HG02759 (cell line): ENCODE data around the gene RASD1.

Experiments used
- ATAC-seq: cut with Tn5 transposase; IDR thresholded peaks from one replicate; pipeline ENCODE4 v1.9.1; 2021; ENCODE audit warnings: mild to moderate bottlenecking, moderate library complexity; ENCODE audit not compliant: unreplicated experiment

The RASD1 gene

DNA sequence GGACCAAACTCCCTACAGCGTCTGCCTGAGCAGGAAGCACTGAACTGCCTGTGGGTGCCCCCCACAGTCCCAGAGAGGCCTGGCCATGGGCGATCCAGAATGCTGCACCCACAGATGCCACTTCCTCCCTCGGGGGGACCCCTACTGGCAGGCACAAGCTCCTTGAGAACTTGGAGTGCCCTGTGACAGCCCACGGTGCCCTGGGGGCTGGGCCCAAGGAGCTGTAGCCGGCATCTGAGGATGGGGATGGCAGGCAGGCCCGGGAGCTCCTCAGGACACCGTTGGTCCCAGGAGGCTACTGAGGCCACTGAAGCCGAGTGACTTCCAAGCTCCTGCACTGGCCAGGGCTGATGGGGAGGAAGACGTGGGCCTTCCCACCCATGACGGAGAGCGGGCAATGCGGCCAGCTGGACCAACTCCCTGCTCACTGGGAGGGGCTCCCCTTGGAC, 15.1 kb upstream of the RASD1 start:
- no peak for ATAC-seq

DNA sequence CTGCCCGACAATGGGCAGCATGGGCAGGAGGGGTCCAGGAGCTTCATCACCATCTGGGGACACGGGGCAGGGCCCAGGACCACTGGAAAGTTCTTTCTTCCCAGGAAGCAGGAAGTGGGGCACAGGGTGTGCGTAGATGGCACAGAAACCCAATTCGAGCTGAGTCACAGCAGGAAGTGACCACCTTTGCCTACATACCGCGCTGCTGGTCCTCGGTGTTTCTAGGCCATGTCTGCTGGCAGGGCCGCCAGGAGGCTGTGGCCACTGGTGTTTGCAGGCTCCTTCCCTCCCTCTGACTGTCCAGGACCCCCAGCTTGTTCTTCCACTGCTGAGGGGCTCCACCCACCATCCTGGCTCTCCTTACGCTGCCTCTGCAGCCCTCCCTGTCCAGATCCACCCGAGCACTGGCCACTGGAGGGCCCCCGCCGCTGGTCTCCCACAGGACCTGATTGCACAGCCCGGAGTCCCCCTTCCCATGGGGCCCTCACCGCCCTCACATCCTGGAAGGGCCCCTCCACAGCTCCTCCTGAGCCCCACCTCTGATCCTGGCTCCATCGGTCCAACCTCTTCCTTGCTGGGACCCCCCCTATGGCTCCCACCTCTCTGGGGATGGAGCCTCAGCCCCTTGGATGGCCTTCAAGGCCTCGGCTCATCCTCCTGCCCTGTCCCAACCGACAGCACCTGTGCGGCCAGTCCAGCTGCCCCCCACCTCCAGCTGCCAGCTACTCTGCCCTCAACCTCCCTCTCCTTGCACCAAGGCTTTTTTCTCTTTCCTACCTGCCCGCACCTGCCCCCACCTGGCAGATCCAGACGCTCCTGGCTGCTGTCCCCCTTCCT, 14.5 kb upstream of the RASD1 start:
- no peak for ATAC-seq

DNA sequence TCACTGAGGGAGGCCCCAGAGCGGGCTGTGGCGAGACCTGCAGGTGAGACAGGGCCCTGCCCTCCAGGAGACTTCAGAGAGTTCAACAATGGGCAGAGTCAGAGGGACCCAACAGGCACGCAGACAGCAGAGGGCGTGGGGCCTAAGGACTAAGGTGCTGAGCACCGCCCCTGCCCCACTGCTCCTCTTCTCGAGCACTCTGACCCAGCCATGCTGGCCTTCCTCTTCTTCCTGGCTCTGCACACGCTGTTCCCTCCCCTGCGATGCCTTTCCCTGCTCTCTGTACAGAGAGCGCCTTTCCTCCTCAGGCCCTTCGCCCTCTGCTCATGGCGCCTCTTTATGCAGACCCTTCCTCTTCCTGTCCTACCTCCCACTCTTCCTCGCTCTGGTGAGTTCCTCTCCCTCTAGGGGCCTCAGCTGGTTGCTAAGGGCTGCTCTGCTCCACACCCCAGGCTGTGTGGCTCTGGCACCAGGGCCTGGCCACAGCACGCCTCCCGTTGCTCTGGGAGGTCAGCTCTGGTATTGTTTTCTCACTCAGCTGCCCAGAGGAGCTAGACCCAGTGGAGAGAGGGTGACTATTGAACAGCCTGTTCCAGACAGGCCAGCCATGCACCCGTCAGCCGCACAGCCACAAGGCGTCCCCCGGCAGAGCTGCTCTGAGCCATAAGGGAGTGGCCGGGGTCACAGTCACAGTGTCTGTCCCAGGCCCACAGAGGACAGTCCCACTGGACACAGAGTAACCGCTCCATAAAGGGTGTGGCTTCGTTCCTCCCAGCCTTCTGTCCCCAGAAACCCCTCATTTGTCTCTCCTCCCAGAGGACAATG, 13.6 kb upstream of the RASD1 start:
- ATAC-seq: no peak

DNA sequence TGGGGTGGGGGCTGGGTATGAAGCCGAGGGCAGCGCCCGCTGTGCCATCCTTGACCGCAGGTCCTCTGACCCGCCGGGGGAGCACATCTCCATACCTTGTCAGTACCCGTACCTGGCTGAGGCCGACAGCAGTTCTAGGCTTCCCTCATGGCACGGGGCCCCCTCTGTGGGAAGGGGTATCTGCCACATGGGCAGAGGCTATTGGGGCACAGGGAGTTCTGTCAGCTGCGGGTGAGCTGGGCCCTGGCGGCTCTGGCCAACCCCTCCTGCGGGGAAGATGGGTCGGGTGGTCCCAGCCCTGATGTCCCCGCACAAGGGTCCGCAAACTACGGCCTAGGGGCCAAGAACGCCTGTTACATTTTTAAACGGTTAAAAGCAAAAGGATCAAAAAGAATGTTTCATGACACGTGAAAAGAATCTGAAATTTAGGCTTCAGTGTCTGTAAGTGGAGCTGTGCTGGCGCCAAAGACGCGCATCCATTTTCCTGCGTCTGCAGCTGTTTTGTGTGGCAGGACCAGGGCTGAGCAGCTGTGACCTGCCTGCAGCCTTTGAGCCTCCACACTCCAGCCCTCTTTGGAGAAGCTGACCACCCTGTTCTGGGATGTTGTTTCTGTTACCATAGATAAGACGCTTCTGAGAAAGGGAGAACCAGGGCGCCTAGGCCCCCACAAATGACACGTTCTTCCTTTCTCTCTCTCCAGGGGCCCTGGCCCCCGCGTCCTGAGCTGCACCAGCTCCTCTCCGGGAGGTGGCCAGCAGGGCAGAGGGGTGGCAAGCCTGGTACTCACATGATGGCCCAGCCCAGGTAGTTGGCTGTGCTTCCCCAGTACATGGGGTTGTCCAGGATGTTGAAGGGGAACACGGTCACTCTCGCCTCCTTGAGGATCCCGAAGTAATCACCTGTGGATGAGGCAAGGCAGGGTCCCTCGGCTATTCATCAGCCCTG, 12.7 kb upstream of the RASD1 start:
- ATAC-seq: no peak

DNA sequence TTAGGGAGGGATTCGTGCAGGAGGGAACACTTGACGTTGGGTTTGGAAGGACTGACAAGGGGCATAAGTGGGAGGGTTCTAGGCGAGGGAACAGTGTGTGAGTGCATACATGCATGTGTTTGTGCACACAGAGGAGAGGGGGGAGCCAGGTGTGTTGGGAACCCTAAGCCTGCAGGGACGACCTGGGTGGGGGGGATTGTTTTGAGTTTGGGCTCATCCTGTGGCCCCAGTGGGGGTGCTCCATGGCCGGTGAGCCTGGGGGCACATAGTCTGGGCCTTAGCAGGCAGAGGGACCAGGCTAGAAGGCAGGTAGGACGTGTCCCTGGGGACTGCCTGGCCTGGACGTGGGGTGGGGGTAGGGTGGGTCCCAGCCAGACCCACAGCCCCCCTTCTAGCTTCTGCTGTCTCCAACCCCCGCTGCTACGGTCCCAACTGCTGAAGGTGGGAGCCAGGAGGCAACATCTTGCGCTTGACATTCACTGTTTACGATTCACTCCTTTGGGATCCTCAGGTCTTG, 11.9 kb upstream of the RASD1 start:
- no peak for ATAC-seq

DNA sequence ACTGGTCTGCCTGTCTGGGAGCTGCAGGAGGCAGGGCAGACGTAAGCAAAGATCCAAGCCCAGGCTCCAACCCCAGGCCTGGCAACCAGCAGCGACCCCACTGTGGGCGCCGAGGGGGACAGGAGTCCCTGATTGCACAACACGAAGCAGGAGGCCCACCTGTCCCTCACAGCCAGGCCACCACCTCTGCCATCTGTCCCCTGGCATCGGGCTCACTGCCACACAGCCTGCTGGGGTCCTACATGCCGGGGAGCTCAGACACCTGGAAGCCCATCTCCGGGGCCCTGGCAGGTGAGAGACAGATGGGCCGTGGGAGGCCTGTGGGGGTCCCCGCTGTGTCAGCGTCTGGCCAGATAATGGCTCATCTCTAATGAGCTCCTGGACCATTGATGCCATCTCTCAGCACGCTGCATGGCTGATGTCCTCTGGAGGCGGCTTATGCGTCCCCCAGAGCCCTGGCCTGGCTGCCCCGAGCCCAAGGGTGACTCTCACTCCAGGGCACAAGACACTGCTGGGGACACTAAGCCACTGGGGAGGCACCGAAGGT, 11.3 kb upstream of the RASD1 start:
- ATAC-seq: no peak

DNA sequence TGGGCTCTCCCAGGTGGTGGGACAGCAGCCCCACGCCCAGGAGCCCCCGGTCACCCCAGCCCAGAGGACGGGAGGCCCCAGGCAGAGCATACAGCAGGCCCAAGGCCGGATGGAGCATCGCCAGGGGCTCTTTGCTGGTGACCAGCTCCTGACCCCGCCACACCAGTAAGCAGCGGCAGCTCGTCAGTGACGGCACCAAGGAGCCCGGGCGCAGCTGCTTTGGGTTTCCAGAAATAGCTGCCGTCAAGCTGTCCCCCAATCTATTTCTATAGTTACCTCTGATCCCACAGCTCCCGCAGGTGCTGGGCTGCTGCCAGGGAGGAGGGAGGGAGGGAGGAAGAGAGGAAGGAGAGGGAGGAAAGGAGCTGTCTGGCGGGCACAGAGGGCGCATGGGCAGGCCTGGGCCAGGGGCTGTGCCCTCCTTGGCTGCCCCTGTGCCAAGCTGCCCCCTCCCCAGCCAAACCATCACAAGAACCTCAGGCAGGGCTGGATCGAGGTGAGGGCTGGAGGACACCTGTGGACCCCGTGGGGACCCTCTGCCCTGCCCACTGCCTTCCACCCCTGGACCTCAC, 10.8 kb upstream of the RASD1 start:
- no peak for ATAC-seq

DNA sequence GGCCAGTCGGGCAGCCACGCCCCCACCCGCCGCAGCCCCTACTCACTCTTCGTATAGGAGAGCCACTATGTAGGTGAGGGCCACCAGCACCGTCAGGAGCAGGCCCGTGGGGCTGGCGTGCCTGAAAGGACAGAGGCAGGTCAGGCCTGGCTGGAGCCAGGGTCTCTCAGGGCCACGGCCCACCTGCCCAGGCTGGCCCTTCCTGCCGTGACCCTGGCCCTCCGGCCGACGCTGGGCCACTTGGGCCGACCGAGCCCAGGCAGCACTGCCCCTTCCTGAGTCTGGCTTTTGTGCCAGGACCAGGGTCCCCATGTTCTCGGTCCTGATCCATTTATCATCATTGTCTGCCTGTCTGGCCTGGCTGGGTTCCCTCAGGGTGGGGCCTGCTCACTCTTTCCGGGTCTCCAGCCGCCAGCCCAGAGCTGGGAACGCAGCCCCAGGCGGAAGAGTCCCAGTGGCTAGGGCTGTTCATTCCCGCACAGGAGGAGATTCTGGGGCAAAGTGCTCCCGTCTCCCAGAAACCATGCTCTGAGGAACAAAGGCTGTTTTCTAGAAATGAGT, 10.1 kb upstream of the RASD1 start:
- ATAC-seq: no peak

DNA sequence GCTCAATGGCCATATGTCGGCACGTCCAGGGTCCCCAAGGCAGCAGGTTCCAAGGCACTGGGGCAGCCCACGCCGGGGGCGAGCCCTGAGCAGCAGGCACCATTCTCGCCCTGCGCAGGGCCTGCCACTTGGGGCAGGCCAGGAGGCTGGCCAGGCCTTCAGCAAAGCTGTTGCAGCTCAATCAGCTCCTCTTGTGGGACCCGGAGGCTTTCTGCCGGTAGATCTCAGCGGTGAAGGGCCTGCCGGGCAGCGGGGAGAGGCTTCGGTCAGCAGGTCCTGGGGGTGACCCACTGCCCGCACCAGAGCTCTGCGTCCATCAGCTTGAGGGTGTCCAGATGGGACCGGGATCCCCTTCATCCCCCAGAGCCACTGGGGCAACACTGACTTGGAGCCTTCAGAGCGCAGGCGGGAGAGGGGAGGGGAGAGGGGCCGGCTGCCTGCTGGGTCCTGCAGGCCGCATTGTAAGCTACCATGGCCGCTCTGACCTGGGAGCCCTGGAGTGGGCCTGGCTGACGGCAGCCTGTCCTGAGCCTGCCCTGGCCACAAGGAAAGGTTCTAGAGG, 9.5 kb upstream of the RASD1 start:
- ATAC-seq: no peak

DNA sequence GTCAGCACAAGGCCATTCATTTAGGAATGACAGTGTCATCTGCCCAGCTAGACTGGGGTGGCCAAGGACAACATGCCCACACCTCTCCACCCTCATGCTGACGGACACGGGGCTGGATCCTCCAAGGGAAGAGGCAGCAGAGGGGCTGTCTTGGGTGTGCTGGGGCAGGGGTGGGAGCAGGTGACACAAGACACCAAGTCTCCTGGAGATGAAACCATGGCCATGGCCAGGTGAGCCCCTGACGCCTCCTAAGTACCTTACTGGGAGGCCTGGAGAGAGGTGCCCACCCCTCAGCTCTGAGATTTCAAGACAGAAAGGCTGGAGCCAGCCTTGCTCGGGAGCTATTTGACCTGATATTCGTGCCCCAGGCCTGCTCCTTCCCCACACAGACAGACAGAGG, 9.0 kb upstream of the RASD1 start:
- ATAC-seq: no peak

DNA sequence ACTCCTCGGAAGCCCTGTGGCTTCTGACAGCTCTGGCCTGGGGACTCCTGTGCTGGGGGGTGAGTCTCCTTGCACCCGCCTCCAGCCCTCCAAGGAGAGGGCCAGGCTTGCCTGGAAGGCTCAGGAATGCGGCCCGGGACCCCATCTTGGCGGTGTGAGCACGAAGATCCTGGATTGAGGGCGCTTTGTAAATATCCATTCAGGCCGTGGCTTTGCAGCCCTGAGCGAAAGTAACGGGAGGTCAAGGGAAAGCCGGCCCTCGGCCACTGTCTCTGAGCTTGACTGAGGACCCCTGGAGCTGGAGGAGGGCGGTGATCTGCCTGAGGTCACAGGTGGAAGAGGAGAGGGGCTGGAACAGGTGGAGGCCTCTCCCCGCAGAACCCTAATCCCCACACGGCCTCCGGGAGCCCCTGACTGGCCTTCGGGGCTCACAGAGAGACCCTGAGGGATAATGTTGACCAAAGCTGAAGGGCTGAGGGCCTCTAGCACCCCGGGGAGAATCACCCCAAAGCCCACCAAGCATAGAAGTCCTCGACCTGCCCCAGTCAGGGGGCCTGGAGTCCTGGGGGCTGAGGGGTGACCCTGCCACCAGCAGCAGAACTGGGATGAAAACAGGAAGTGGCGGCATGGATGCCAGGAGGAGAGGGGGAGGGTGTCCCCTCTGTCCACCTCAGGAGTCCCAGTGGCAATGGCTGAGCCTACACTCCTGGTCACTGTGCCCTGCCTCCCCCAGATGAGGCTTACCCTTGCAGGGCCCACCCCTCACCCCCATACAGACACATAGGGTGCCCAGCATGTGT, 8.3 kb upstream of the RASD1 start:
- ATAC-seq: no peak

DNA sequence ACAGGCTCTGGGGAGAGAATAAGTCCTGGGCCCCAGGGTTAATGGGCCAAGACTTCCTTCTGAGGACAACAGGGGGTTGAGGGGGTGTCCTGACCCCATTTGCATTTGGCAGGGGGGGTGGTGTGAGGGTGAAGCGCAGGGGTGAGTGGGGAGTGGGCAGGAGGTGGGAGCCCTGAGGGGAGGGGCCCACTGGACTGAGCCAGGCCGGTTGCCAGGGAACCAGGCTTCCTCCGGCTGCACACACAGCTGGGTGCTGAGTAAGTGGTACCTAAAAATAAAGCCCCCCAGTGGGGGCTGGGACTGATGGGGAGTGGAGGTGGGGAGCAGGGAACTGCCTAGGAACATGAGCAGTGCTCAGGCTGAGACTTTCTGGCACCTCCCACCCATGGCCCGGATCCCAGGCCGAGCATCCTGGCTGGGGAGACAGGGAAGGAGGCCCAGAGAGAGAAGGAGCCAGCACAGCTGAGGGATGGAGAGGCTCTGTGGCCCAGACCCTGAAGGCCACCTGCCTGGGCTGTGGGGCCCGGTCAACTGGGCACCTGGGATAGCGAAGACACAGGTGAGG, 7.5 kb upstream of the RASD1 start:
- no peak for ATAC-seq

DNA sequence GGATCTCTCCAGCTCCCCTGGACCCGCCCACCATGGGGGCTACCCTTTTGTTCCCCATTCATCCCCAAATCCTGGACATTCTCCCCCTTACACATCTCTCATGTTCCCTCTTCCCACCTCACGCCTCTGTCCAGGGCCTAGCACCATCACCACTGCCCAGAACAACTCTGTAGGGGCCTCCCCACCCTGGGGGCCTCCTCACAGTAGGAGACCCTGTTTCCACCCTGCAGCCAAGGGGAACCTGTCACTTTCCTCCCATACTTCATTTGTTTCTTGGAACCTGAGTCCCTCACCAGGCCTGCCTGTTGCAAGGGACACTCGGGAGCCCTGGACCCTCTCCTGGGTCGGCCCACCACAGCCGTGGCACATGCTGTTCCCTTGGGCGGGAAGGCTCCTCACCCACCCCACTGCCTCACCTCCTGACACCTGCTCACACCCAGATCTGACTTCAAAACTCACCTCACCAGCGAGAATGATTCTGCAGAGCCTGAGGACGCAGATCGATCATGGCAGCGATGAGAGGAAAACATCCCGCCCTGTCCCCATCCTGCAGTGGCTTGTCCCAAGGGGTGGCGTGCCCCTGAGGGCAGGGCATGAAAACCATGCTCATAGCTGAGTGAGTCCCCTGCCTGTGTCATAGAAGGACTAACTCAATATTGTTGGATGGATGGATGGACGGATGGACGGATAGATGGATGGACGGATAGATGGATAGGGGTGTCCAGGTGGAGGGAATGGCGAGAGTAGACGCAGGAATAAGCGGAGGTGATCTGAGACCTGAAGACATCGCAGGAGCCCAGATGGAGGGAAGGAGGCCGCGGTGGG, 6.8 kb upstream of the RASD1 start:
- no peak for ATAC-seq

DNA sequence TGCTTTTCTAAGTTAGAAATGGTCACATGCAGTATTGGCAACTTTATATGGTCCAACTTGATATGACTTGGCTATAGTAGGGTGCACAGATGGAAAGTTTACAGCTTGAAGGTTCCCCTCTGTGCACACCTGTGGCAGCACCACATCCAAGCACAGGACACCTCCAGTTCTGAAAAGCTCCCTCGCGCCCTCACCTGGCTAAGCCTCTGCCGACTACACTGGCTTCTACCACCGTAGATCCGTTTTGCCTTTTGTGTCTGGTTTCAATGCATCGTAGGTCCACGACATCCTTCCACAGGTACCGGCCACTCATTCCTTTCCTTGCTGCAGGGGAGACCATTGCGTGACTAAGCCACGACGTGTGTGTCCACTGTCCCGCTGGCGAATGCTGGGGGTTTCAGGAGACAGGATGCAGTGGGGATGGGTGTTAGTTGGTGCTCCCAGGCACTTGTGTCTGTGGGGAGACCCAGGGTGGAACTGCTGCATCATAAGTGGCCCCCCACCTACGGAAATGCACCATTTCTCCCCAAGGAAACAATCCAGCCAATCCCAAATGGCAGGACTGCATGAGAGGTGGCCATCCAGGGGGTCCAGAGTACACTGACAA, 4.9 kb upstream of the RASD1 start:
- ATAC-seq: no peak

DNA sequence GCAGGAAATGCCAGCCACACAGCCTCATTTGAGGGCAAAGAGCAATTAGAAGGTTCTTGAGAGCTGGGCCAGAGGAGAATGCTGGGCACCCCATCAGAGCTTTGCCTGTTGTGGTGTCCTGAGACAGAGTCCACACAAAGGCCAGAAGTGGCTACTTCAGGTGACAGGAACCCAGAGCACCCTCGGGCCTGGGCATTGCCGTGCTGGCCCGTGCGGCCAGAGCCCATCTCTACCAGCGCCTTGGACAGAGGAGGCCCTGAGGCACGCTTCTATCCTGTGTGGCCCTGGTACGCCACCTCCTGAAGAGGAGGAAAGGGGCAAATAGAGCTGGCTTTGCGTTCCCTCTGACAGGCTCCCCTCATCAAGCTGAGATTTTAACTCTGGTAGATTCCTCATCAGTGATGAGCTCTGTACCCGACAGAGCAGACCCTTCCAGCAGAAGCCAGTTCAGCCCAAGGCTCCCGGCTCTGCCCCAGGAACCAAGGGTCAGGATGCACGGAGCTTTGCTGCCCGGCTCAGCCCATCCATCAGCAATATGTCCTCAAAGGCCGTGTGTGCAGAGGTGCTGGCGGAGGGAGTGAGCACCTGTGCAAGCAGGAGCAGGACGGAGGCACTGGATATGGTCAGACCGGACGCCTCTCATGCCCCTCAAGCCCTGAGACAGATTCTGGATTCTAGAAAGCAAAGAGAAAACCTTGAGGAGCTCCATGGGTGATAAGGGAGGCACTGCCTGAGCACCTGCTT, 3.4 kb upstream of the RASD1 start:
- ATAC-seq: no peak

DNA sequence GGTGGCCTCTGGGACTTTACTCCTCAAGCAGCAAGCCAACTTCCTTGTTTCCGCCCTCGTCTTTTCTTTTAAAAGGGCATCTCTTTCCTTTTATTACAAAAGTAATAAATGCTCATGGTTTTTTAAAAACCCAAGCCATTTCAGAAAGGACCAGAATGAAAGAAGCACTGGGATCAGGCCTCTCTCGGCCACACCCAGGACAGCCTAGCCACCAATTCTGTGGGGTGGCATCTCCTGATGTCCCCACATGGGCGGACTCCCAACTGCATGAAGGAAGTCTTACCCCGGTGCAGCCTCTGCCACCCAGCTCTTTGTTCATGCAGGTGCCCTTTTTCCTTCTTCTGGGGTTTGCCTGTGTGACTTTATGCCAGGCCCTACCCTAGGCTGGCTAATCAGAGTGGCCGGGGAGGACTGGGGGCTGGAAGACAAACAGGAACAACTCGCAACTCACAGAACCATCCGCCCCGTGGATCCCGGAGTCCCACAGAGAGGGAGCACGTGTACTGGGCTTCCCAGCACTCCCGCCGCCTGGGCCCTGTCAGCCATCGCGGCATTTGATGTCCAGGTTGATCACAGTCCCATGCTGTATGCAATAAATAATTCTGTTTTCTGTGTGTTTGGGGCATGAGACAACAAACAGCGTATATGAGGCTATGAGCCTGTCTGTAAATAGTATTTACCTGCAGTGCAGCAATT, 2.6 kb upstream of the RASD1 start:
- ATAC-seq: no peak
